ENCODE results near the gene METRN.

The METRN gene

GRCh38 chr16:714558-715476, at the start of gene METRN:
TSS of gene METRN (plus strand) at chr16:715118. CDS start at chr16:715290, 172 bp downstream.
- in situ Hi-C loops (cut with MboI; ENCODE audit: low sequenced_read_pairs) = no loop called here

- in situ Hi-C loops (cut with MboI; ENCODE audit: low sequenced_read_pairs) = no loop called here
Measured at GRCh38 chr16:666572-666971, 48.3 kb upstream of the METRN start.

GRCh38 chr16:667113-667779, 47.7 kb upstream of the METRN start:
- in situ Hi-C loops (cut with MboI; ENCODE audit: low sequenced_read_pairs) = no loop called here

- in situ Hi-C loops (cut with MboI; ENCODE audit: low sequenced_read_pairs) = no loop called here
Measured at GRCh38 chr16:667780-668518, 47.0 kb upstream of the METRN start, which contains the start of gene RHOT2. TSS of gene RHOT2 (plus strand) at chr16:668132. CDS start at chr16:668200, 68 bp downstream.

- in situ Hi-C loops (cut with MboI; ENCODE audit: low sequenced_read_pairs) = no loop called here
Measured at GRCh38 chr16:668519-669171, 46.3 kb upstream of the METRN start.

GRCh38 chr16:669666-670065, 45.3 kb upstream of the METRN start:
- in situ Hi-C loops (cut with MboI; ENCODE audit: low sequenced_read_pairs) = no loop called here

GRCh38 chr16:670485-671352, 44.2 kb upstream of the METRN start:
- in situ Hi-C loops (cut with MboI; ENCODE audit: low sequenced_read_pairs) = no loop called here

GRCh38 chr16:671353-672131, 43.4 kb upstream of the METRN start:
- in situ Hi-C loops (cut with MboI; ENCODE audit: low sequenced_read_pairs) = no loop called here

GRCh38 chr16:672371-672770, 42.5 kb upstream of the METRN start:
- in situ Hi-C loops (cut with MboI; ENCODE audit: low sequenced_read_pairs) = no loop called here

- in situ Hi-C loops (cut with MboI; ENCODE audit: low sequenced_read_pairs) = no loop called here
Measured at GRCh38 chr16:672851-673250, 42.1 kb upstream of the METRN start.

- in situ Hi-C loops (cut with MboI; ENCODE audit: low sequenced_read_pairs) = no loop called here
Measured at GRCh38 chr16:673399-673991, 41.4 kb upstream of the METRN start.

- in situ Hi-C loops (cut with MboI; ENCODE audit: low sequenced_read_pairs) = no loop called here
Measured at GRCh38 chr16:674214-674881, 40.6 kb upstream of the METRN start.

- in situ Hi-C loops (cut with MboI; ENCODE audit: low sequenced_read_pairs) = no loop called here
Measured at GRCh38 chr16:674968-675883, 39.7 kb upstream of the METRN start, which contains the start of gene RHBDL1. TSS of gene RHBDL1 (plus strand) at chr16:675671. CDS start at chr16:675791, 120 bp downstream.

- in situ Hi-C loops (cut with MboI; ENCODE audit: low sequenced_read_pairs) = no loop called here
Measured at GRCh38 chr16:675884-676564, 38.9 kb upstream of the METRN start.

- in situ Hi-C loops (cut with MboI; ENCODE audit: low sequenced_read_pairs) = no loop called here
Measured at GRCh38 chr16:676565-676902, 38.4 kb upstream of the METRN start.

- in situ Hi-C loops (cut with MboI; ENCODE audit: low sequenced_read_pairs) = no loop called here
Measured at GRCh38 chr16:676913-677312, 38.0 kb upstream of the METRN start.

All from hTERT RPE-1 (cell line).